WERI-Rb-1 (cell line): ENCODE measurements around the gene HOXA2.

Source experiments
- DNase-seq: peaks from one replicate; pipeline ENCODE4 v3.0.0-alpha.2; 2020
- H3K27ac ChIP-seq: fragments of 250-450 bp; sonication (Bioruptor Pico); 2 replicates; pipeline ENCODE4 v1.5.1; 2020; ENCODE audit warnings: mild to moderate bottlenecking, moderate library complexity
- H3K27me3 ChIP-seq: fragments of 250-450 bp; sonication (Bioruptor Pico); 2 replicates; pipeline ENCODE4 v1.5.1; 2021; ENCODE audit warnings: mild to moderate bottlenecking, low read depth, moderate library complexity; ENCODE audit not compliant: insufficient read depth, severe bottlenecking
- H3K36me3 ChIP-seq: fragments of 250-450 bp; sonication (Bioruptor Pico); 2 replicates; pipeline ENCODE4 v1.5.1; 2020; ENCODE audit warnings: mild to moderate bottlenecking, moderate library complexity
- H3K4me3 ChIP-seq: 2 replicates; pipeline ENCODE4 v1.5.1; 2011; ENCODE audit warnings: low read depth, mild to moderate bottlenecking, control low read depth, low read length
- H3K9me3 ChIP-seq: fragments of 250-450 bp; sonication (Bioruptor Pico); 2 replicates; pipeline ENCODE4 v1.5.1; 2021; ENCODE audit warnings: mild to moderate bottlenecking, moderate library complexity; ENCODE audit not compliant: severe bottlenecking
- TF ChIP-seq, protein P1 (sequence below): IDR thresholded peaks from 2 replicates; pipeline ENCODE4 v1.5.1; 2011; ENCODE audit warnings: low read depth, mild to moderate bottlenecking, control low read depth, inconsistent platforms, low read length

Gene HOXA2

DNA sequence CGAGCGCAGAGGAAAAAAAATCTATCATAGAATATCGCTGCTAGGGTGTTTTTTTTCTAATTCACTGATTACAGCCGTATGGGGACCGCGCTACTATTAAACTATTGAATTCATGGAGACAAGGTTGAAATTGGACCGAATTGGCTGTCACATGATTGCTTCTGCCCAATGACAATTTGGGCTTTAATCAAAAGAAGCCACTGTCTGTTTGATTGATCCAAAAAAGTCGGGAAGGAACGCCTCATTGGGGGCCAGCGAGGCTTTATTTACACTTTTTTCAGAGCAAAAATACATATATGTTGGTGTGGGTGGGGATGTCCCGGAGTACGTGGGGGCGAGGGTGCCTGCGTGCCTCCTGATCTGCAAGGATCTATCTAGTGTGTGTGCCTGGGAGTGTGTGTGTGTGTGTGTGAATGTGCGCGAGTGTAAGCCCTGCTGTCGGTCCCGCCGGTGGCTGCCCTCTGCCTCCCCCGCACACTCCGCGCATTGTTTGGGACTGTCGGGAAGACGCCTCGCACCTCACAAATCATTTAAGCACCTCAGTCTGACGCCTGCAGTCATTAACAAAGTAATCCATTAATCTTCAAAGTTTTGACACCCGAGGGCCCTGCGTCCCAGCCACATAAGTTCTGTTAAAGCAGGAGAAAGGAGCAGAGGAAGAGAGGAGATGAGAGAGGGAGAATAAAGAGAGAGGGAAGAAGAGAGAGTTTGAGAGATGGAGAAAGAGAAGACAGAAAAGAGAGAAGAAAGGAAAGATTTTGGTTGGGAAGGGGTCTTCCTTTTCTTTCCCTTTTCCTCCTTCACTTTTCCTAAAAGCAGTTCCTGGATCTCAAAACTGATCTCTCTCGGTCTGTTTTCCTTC is at the start of gene HOXA2:
Gene HOXA2 (minus strand): TSS at position 103 of the 862 bp plus-strand sequence. CDS start 183 bp downstream, outside the sequence.
- Histone ChIP-seq H3K9me3 (no peaks in the 10 kb centered on the region), H3K4me3 (peak within 1 kb of the TSS; percentile 50), H3K36me3 (peaks cover 7% of the 10 kb centered on the region; the same call in 1 of the 2 replicates), H3K27me3 (peaks cover 94% of the 10 kb centered on the region), H3K27ac (peak within 1 kb of the TSS; percentile 79)
- DNase-seq = peak; percentile 77
- TF ChIP-seq, protein P1, sequence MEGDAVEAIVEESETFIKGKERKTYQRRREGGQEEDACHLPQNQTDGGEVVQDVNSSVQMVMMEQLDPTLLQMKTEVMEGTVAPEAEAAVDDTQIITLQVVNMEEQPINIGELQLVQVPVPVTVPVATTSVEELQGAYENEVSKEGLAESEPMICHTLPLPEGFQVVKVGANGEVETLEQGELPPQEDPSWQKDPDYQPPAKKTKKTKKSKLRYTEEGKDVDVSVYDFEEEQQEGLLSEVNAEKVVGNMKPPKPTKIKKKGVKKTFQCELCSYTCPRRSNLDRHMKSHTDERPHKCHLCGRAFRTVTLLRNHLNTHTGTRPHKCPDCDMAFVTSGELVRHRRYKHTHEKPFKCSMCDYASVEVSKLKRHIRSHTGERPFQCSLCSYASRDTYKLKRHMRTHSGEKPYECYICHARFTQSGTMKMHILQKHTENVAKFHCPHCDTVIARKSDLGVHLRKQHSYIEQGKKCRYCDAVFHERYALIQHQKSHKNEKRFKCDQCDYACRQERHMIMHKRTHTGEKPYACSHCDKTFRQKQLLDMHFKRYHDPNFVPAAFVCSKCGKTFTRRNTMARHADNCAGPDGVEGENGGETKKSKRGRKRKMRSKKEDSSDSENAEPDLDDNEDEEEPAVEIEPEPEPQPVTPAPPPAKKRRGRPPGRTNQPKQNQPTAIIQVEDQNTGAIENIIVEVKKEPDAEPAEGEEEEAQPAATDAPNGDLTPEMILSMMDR = no peak

DNA sequence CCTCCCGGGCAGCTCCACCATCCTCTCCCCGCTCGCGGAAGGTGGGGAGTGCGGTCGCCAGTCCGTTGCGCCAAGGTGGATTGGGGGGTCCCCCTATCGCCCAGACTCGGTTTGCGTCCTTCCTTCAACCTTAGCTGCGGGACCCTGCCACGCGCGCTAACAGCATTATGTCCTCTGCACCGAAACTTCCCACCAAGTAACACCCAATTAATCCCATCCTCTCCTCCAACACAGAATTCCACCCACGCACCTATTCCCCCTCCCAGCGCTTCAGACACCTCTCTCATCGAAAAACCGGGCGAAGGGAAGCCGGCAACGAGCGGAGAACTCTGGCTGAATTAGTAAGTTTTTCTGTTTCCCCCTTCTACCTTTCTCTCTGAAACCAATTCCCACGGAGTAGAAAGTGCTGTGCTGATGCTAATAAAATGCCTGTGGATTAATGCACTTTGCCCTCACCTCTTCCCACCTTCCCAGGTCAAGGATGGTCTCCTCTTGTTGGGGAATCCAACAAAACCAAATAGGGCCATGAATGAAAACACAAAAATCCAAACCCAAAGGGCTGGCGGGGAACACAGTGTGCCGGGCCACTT is 49.0 kb upstream of the HOXA2 start:
- H3K27ac ChIP-seq = peak overlapping the region; percentile 68; the same call in 1 of the 2 replicates
- TF ChIP-seq, protein P1 = no peak
- peaks cover 55% of the 10 kb centered on the region for H3K27me3 ChIP-seq
- H3K36me3 ChIP-seq = no peaks in the 10 kb centered on the region
- peaks cover 5% of the 10 kb centered on the region for H3K9me3 ChIP-seq
- H3K4me3 ChIP-seq = peak overlapping the region; percentile 56
- no peak for DNase-seq

DNA sequence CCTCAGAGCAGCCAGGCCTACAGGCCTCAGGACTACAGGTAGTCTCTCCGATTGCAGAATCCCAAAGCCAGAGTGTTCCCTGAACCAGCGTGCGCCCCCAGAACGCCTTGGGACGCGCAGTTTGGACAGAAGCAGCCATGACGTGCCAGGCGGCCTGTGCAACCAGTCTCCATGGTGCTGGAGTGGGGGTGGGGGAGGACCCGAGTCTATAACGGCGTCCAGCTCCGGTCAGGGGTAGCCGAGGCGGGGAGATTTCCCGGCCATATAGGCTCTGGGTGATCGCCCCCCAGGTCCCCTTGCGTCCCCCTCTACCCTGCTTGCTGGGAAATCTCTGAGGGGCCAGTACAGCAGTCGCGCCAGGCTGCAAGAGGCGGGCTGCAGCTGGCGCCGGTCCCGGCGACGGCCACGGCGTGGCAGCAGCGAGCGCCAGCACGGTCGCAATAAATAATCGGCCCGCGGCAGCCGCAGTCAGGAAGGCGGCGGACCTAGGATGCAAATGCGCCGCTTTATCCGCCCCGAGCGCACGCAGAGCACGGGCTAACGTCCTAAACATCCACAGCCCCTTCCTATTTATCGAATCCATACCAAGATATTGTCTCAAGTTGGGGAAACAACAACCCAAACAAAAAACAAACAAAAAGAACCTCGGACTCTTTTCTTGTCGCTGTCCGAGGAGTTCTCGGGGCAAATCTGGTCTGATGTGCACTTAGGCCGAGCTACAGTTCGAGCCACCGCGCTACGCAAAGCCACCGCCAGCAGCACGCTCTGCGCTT is 48.3 kb upstream of the HOXA2 start:
- TF ChIP-seq, protein P1 = peak; percentile 85
- no peaks in the 10 kb centered on the region for H3K9me3 ChIP-seq
- peak overlapping the region; percentile 56 for H3K4me3 ChIP-seq
- no peaks in the 10 kb centered on the region for H3K36me3 ChIP-seq
- DNase-seq = peak; percentile 68
- peaks cover 52% of the 10 kb centered on the region for H3K27me3 ChIP-seq
- H3K27ac ChIP-seq = peak overlapping the region; percentile 68

DNA sequence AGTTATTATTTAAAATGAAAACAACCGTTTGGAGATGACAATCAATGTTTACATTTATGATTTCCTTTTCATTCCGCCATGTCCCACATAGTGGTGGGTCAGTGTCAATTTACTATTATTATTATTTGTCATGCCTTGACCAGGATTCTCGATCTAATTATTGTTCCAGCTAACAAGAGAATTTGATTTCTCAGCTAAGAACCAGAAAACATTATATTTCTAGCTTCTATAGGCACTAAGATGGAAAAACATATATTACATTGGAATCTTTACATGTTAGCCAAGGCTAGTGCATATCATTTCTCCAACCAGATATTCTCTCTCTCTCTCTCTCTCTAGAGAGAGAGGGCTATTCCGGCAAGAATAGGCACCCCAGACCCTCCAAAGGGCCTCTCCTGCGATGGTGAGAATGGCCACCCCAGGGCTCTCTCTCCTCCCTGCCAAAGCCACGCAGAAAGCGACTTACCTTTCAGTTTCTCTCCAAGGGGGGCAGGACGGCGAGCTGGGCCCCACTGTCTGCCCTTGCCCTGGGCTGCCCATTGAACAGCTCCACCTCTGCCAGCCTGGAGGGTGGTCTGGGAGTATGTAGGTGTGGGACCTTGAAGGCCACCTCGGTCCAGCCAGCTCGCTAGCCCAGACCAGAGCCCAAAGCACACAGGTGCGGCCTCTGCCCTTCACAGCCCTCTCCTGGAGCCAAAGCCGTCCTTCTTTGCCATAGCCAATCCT is 47.5 kb upstream of the HOXA2 start:
- DNase-seq = no peak
- Histone ChIP-seq H3K36me3 (no peaks in the 10 kb centered on the region), H3K27me3 (peaks cover 50% of the 10 kb centered on the region), H3K27ac (peak overlapping the region; percentile 68), H3K4me3 (peak overlapping the region; percentile 56), H3K9me3 (no peaks in the 10 kb centered on the region)
- TF ChIP-seq, protein P1 = no peak
